Stimulated activated memory B cell treated with anti-CD40 and anti-IgM and Interleukin-4, amounts not matched to agents 10 μg/mL and 1 μg/mL and 100 μg/mL, for 72 hours (primary cell): ENCODE data around the gene SSUH2.
"Not testable (repeated sequence)": the region's sequence is repeated elsewhere in the genome, so short reads cannot be mapped to it uniquely, and the experiment has no call there.

Source experiments
- ATAC-seq: fragments of 150-1000 bp; cut with Tn5 transposase; 2 replicates; pipeline ENCODE4 v1.10.0; 2021
- H3K27ac Mint-ChIP-seq: one replicate; pipeline ENCODE4 v1.8.0; 2022; ENCODE audit warnings: mild to moderate bottlenecking, mixed read lengths
- H3K27me3 Mint-ChIP-seq: one replicate; pipeline ENCODE4 v1.8.0; 2022; ENCODE audit warnings: mixed read lengths
- H3K36me3 Mint-ChIP-seq: one replicate; pipeline ENCODE4 v1.8.0; 2022; ENCODE audit warnings: mixed read lengths
- H3K4me1 Mint-ChIP-seq: one replicate; pipeline ENCODE4 v1.8.0; 2022; ENCODE audit warnings: mixed read lengths
- H3K4me3 Mint-ChIP-seq: one replicate; pipeline ENCODE4 v1.8.0; 2022; ENCODE audit warnings: mild to moderate bottlenecking, moderate library complexity, mixed read lengths
- H3K9me3 Mint-ChIP-seq: one replicate; pipeline ENCODE4 v1.8.0; 2022; ENCODE audit warnings: mixed read lengths

The SSUH2 gene

GRCh38 chr3:8596321-8597218, 48.0 kb downstream of the SSUH2 start:
- no peaks in the 10 kb centered on the region for H3K4me1 Mint-ChIP-seq
- no peaks in the 10 kb centered on the region for H3K36me3 Mint-ChIP-seq
- H3K4me3 Mint-ChIP-seq, result no peak overlapping the region
- no peak for ATAC-seq
- H3K27ac Mint-ChIP-seq, result no peak overlapping the region
- peaks cover 12% of the 10 kb centered on the region for H3K27me3 Mint-ChIP-seq
- H3K9me3 Mint-ChIP-seq, result no peaks in the 10 kb centered on the region

DNA sequence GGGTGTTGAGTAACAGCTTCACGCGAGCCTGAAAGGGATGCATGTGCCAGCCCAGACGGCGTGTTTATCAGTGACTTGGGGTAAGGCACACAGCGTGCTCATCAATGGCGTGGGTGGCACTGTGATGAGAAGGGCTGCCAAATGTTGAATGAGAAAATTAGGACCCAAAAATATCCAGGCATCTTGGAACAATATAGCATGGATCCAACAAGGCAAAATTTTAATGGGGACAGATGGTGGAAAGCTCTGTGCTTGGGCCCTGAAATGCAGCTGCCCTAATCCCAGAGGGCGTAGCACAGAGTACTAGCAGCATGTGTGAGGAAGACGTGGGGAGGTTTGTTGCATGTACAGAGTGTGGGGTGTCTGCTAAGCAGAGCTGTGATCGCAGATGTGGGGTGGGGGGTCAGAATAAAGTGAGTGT, 48.9 kb downstream of the SSUH2 start:
- peaks cover 12% of the 10 kb centered on the region for H3K27me3 Mint-ChIP-seq
- H3K27ac Mint-ChIP-seq, result no peak overlapping the region
- no peaks in the 10 kb centered on the region for H3K9me3 Mint-ChIP-seq
- ATAC-seq, result no peak
- H3K4me3 Mint-ChIP-seq, result no peak overlapping the region
- H3K36me3 Mint-ChIP-seq, result no peaks in the 10 kb centered on the region
- H3K4me1 Mint-ChIP-seq, result no peaks in the 10 kb centered on the region

DNA sequence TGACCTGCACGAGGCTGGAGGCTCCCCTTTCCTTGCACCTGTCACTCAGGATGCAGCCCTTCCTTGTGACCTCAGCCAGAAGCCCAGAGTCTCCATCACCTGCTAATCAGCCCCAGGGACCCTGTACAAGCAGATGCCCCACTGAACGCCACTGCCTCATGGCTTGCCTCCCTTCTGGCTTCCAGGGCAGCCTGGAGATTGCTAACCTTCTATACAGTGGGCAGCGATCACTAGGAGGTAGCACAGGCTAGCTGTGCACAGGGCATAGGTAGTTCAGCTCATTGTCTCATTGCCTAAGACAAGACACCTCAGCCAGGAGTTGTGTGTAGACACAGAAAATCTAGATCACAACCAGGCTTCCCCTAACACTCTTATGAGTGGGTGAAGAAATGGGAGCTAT, 49.3 kb downstream of the SSUH2 start:
- Mint-ChIP-seq H3K36me3 (no peaks in the 10 kb centered on the region), H3K4me1 (no peaks in the 10 kb centered on the region), H3K9me3 (no peaks in the 10 kb centered on the region), H3K27ac (no peak overlapping the region), H3K4me3 (no peak overlapping the region), H3K27me3 (peaks cover 12% of the 10 kb centered on the region)
- no peak for ATAC-seq

- ATAC-seq, result no peak
- H3K36me3 Mint-ChIP-seq, result no peaks in the 10 kb centered on the region
- no peak overlapping the region for H3K27ac Mint-ChIP-seq
- no peak overlapping the region for H3K4me3 Mint-ChIP-seq
- H3K27me3 Mint-ChIP-seq, result peaks cover 12% of the 10 kb centered on the region
- H3K4me1 Mint-ChIP-seq, result no peaks in the 10 kb centered on the region
- H3K9me3 Mint-ChIP-seq, result no peaks in the 10 kb centered on the region
These were observed 51.4 kb downstream of the SSUH2 start for GRCh38 chr3:8593021-8593827.

- no peaks in the 10 kb centered on the region for H3K4me1 Mint-ChIP-seq
- no peaks in the 10 kb centered on the region for H3K36me3 Mint-ChIP-seq
- no peak for ATAC-seq
- H3K27ac Mint-ChIP-seq, result no peak overlapping the region
- no peaks in the 10 kb centered on the region for H3K9me3 Mint-ChIP-seq
- H3K4me3 Mint-ChIP-seq, result no peak overlapping the region
- H3K27me3 Mint-ChIP-seq, result no peaks in the 10 kb centered on the region
These were observed 54.6 kb downstream of the SSUH2 start for GRCh38 chr3:8589880-8590556.

DNA sequence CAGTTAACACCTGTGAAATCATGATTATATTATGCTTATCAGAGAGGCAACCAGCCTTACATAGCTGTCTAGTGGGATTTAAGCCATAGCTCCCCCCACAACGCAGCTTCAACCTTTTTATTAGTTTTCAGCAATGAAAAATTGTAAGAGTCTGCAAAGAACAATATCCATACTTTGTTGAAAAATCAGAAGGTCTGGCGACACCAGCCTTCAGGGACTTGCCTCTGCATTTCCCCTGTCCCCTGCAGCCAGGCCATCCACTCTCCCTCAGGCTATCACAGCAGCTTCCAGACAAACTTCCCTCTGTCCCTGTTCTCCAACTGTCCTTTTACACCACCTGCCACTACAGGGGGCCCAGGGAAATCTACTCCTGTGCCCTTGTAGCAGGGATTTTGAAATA, 59.9 kb downstream of the SSUH2 start:
- H3K36me3 Mint-ChIP-seq, result no peaks in the 10 kb centered on the region
- H3K9me3 Mint-ChIP-seq, result no peaks in the 10 kb centered on the region
- no peak overlapping the region for H3K4me3 Mint-ChIP-seq
- no peaks in the 10 kb centered on the region for H3K27me3 Mint-ChIP-seq
- no peak overlapping the region for H3K27ac Mint-ChIP-seq
- no peak for ATAC-seq
- H3K4me1 Mint-ChIP-seq, result peaks cover under 1% of the 10 kb centered on the region

GRCh38 chr3:8581806-8582445, 62.7 kb downstream of the SSUH2 start:
- Mint-ChIP-seq H3K4me3 (no peak overlapping the region), H3K4me1 (peaks cover 18% of the 10 kb centered on the region), H3K36me3 (no peaks in the 10 kb centered on the region), H3K27ac (no peak overlapping the region), H3K9me3 (no peaks in the 10 kb centered on the region), H3K27me3 (no peaks in the 10 kb centered on the region)
- no peak for ATAC-seq

DNA sequence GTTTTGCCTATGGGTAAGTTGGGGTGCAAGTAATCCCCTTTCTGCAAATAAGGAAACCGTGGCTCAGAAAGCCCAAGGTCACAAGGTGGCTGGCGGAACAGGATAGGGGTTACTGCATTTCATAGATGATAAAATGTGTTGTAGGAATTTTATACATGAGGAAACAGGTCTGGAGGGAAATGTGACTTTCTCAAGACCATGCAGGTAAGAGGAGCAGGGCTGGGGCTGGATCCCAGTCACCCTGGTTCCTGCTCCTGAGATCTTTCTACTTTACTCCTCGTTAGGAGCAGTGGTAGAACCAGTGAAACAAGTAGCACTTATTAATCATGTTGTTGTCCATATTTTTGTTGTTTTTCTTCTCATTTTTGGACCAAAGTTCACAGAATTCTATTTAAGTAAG, 63.2 kb downstream of the SSUH2 start:
- H3K27ac Mint-ChIP-seq, result no peak overlapping the region
- H3K27me3 Mint-ChIP-seq, result no peaks in the 10 kb centered on the region
- no peak for ATAC-seq

DNA sequence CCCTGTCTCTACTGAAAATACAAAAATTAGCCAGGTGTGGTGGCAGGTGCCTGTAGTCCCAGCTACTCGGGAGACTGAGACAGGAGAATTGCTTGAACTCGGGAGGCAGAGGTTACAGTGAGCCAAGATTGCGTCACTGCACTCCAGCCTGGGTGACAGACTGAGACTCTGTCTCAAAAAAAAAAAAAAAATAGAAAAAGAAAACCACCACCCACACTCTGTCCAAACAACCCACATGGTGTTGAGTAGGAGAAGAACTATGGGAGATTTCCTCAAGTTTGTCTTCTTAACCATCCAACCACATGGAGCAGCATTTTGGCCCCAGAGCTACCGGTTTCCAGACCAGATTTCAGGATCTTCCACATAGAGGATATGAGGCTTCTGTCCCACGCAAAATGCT, 64.2 kb downstream of the SSUH2 start:
- H3K36me3 Mint-ChIP-seq, H3K27ac Mint-ChIP-seq, ATAC-seq, H3K9me3 Mint-ChIP-seq, H3K27me3 Mint-ChIP-seq, H3K4me3 Mint-ChIP-seq: not testable (repeated sequence)
- peaks cover 18% of the 10 kb centered on the region for H3K4me1 Mint-ChIP-seq

More for the DNA sequence above, 63.2 kb downstream of the SSUH2 start:
- no peak overlapping the region for H3K4me3 Mint-ChIP-seq
- H3K36me3 Mint-ChIP-seq, result no peaks in the 10 kb centered on the region
- H3K4me1 Mint-ChIP-seq, result peaks cover 18% of the 10 kb centered on the region
- H3K9me3 Mint-ChIP-seq, result no peaks in the 10 kb centered on the region

DNA sequence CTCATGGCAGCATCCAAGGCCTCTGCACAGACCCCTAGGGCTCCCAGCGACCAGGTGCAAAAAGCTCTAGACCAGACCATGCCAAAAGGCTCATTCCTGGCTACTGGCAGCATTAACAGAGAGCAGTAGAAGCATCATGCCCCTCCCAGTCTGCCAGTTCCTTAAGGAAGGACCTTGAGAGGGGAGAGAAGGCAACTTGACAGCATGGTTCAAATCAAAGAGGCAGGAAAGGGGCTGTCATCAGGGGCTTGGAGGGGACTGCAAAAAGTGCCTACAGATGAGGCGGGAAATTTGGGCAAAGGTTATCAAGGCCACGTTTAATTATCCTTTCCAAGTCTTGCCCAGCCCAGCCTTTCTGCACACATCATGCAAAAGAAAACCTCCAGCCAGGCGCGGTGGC, 64.7 kb downstream of the SSUH2 start:
- no peak overlapping the region for H3K27ac Mint-ChIP-seq
- H3K9me3 Mint-ChIP-seq, result no peaks in the 10 kb centered on the region

GRCh38 chr3:8579096-8579495, 65.5 kb downstream of the SSUH2 start:
- Mint-ChIP-seq H3K9me3 (no peaks in the 10 kb centered on the region), H3K27me3 (no peaks in the 10 kb centered on the region), H3K4me3 (no peak overlapping the region), H3K4me1 (peaks cover 18% of the 10 kb centered on the region), H3K27ac (no peak overlapping the region), H3K36me3 (no peaks in the 10 kb centered on the region)
- ATAC-seq, result peak; percentile 84

More for the DNA sequence above, 64.7 kb downstream of the SSUH2 start:
- H3K27me3 Mint-ChIP-seq, result no peaks in the 10 kb centered on the region
- H3K4me1 Mint-ChIP-seq, result peaks cover 18% of the 10 kb centered on the region
- H3K4me3 Mint-ChIP-seq, result no peak overlapping the region
- H3K36me3 Mint-ChIP-seq, result no peaks in the 10 kb centered on the region
- ATAC-seq, result no peak

DNA sequence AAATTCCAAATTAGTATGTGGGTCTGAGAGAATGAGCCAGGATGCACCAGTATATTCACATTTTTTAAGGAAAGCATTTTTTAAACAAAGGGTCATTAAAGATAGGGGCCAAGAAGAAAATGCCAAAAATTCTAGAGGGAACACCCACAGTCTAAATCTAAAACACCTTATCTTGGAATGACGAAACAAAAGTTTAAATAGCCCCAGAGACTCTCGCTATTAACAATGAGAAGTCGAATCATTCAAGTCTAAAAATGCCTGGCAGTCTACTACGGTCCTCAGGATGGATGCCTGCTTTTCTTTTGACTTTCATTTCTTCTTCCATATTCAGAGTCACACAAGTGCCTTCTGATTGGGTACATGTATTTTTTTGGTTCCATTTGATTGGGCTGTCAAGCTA, 66.3 kb downstream of the SSUH2 start:
- no peak overlapping the region for H3K27ac Mint-ChIP-seq
- H3K9me3 Mint-ChIP-seq, result no peaks in the 10 kb centered on the region
- no peaks in the 10 kb centered on the region for H3K27me3 Mint-ChIP-seq
- H3K4me1 Mint-ChIP-seq, result peaks cover 18% of the 10 kb centered on the region
- ATAC-seq, result no peak
- H3K4me3 Mint-ChIP-seq, result no peak overlapping the region
- no peaks in the 10 kb centered on the region for H3K36me3 Mint-ChIP-seq

DNA sequence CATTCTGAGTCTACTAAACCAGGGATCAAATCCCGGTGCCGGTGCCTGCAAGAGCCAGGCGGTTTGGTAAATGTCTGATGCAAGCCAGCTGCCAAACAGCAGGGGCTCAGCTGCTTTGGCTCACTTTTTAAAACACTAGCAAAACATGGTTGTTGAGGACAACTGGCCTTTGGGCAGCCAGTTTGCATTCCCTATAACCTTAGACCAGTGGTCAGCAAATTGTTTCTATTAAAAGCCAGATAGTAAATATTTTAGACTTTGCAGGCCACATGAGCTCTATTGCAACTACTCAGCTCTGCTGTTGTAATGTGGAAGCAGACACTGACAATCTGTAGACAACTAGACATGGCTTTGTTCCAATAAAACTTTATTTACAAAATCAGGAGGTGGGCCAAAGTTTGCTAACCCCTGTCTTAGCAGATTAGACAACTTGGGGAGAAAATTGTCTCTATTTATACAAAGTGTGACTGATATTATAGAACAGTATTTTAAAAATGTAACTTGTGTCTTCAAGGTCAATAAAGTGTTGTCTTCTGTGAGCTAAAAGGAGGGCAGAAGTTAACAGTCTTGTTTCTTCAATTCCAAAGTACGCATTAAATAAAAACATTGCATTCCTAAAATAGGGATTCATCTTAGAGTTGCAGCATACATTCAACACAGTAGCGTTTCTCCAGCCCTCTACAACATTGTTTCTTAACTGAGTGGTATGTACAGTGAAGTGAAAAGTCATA, 67.6 kb downstream of the SSUH2 start:
- no peaks in the 10 kb centered on the region for H3K36me3 Mint-ChIP-seq
- ATAC-seq, result no peak
- no peaks in the 10 kb centered on the region for H3K27me3 Mint-ChIP-seq
- no peaks in the 10 kb centered on the region for H3K9me3 Mint-ChIP-seq
- H3K27ac Mint-ChIP-seq, result no peak overlapping the region
- no peak overlapping the region for H3K4me3 Mint-ChIP-seq
- H3K4me1 Mint-ChIP-seq, result peaks cover 18% of the 10 kb centered on the region

- Mint-ChIP-seq H3K9me3 (no peaks in the 10 kb centered on the region), H3K27ac (no peak overlapping the region), H3K36me3 (no peaks in the 10 kb centered on the region), H3K27me3 (no peaks in the 10 kb centered on the region), H3K4me1 (peaks cover 19% of the 10 kb centered on the region), H3K4me3 (no peak overlapping the region)
- no peak for ATAC-seq
These were observed 68.2 kb downstream of the SSUH2 start for GRCh38 chr3:8576436-8576835.
